IMR-90 (cell line): ENCODE data around the gene NUBP2. TPM values are rescaled to one million over a fixed set of nuclear protein-coding genes. Genes with fewer than 3 reads are reported as not detected.

ENCODE experiments used
- ATAC-seq: fragments of 200-7000 bp; cut with Tn5 transposase; 2 replicates; pipeline ENCODE4 v1.9.1; 2020; ENCODE audit warnings: low read depth, mild to moderate bottlenecking, moderate library complexity
- Bru-seq: library from RNA; stranded (reverse); fragments of 400-500 nt; gene quantifications from one replicate; lab custom pipeline; 2021; lab: Mats Ljungman, UMichigan
- BruChase-seq, 2 experiments: library from RNA; stranded (reverse); fragments of 400-500 nt; gene quantifications; one replicate each; lab custom pipeline; 2021; lab: Mats Ljungman, UMichigan
- BruUV-seq: library from RNA; stranded (reverse); fragments of 400-500 nt; replicated peaks from 2 replicates; lab custom pipeline; 2021; lab: Mats Ljungman, UMichigan
- CTCF ChIA-PET: fragments of 300-600 bp; formaldehyde crosslinking; extraction: SDS; loops from one replicate; lab custom pipeline; 2021; ENCODE audit warnings: antibody characterized with exemption; lab: Yijun Ruan, JAX
- POLR2A ChIA-PET: fragments of 300-600 bp; sonication (Branson Sonifier 250); formaldehyde crosslinking; loops from one replicate; lab custom pipeline; 2022; ENCODE audit warnings: antibody characterized with exemption; ENCODE audit not compliant: unreplicated experiment; lab: Charles Lee
- DNase-seq: peaks from one replicate; pipeline ENCODE4 v3.0.0; 2013
- H2AFZ ChIP-seq: replicated peaks from 2 replicates; pipeline ENCODE3; 2013; ENCODE audit warnings: low read length, mild to moderate bottlenecking; ENCODE audit not compliant: poor library complexity
- H2AK5ac ChIP-seq: 2 replicates; pipeline ENCODE4 v1.6.1; 2013; ENCODE audit warnings: low read depth, low read length, inconsistent platforms
- H2AK9ac ChIP-seq: replicated peaks from 2 replicates; pipeline ENCODE3; 2013; ENCODE audit warnings: mild to moderate bottlenecking, low read depth, low read length, moderate library complexity; ENCODE audit not compliant: poor library complexity
- H2BK120ac ChIP-seq: 2 replicates; pipeline ENCODE4 v1.6.1; 2013; ENCODE audit warnings: low read depth, low read length, inconsistent platforms
- H2BK15ac ChIP-seq: 3 replicates; pipeline ENCODE4 v1.6.1; 2013; ENCODE audit warnings: low read depth, low read length, inconsistent platforms
- H2BK20ac ChIP-seq: 2 replicates; pipeline ENCODE4 v1.6.1; 2013; ENCODE audit warnings: low read depth, mild to moderate bottlenecking, inconsistent platforms, low read length, moderate library complexity
- H2BK5ac ChIP-seq: 2 replicates; pipeline ENCODE4 v1.6.1; 2013; ENCODE audit warnings: mild to moderate bottlenecking, low read depth, low read length, inconsistent platforms; ENCODE audit not compliant: poor library complexity, severe bottlenecking
- H3K14ac ChIP-seq: replicated peaks from 2 replicates; pipeline ENCODE4 v1.6.1; 2013; ENCODE audit warnings: low read depth, low read length, inconsistent platforms
- H3K18ac ChIP-seq: 2 replicates; pipeline ENCODE4 v1.6.1; 2013; ENCODE audit warnings: low read depth, low read length, control low read depth
- H3K23ac ChIP-seq: 2 replicates; pipeline ENCODE4 v1.6.1; 2013; ENCODE audit warnings: low read depth, low read length, inconsistent platforms
- H3K27ac ChIP-seq: 2 replicates; pipeline ENCODE4 v1.5.1; 2013; ENCODE audit warnings: mild to moderate bottlenecking, control low read depth, low read length; ENCODE audit not compliant: insufficient read depth
- H3K27me3 ChIP-seq: 2 replicates; pipeline ENCODE4 v1.6.1; 2013; ENCODE audit warnings: low read length; ENCODE audit not compliant: control insufficient read depth, insufficient read depth
- H3K36me3 ChIP-seq: 2 replicates; pipeline ENCODE4 v1.6.1; 2013; ENCODE audit warnings: low read length, mixed read lengths; ENCODE audit not compliant: control insufficient read depth, insufficient read depth
- H3K4ac ChIP-seq: 2 replicates; pipeline ENCODE4 v1.6.1; 2013; ENCODE audit warnings: low read depth, low read length, inconsistent platforms
- H3K4me1 ChIP-seq: 2 replicates; pipeline ENCODE4 v1.6.1; 2013; ENCODE audit warnings: low read length, mixed read lengths; ENCODE audit not compliant: control insufficient read depth, insufficient read depth
- H3K4me2 ChIP-seq: 2 replicates; pipeline ENCODE4 v1.6.1; 2013; ENCODE audit warnings: low read depth, mild to moderate bottlenecking, control low read depth, low read length, moderate library complexity
- H3K4me3 ChIP-seq: 2 replicates; pipeline ENCODE4 v1.5.1; 2013; ENCODE audit warnings: low read depth, mild to moderate bottlenecking, control low read depth, low read length, moderate library complexity; ENCODE audit not compliant: insufficient read depth
- H3K56ac ChIP-seq: 2 replicates; pipeline ENCODE4 v1.6.1; 2013; ENCODE audit warnings: low read length, inconsistent platforms; ENCODE audit not compliant: insufficient read depth; ENCODE audit errors: extremely low read depth
- H3K79me1 ChIP-seq, 2 experiments: 2 replicates each; pipeline ENCODE4 v1.6.1; 2013; ENCODE audit warnings: low read length in 2 of 2, inconsistent platforms in 1 of 2, low read depth in 1 of 2
- H3K9ac ChIP-seq: 2 replicates; pipeline ENCODE4 v1.6.1; 2013; ENCODE audit warnings: low read depth, low read length, control low read depth
- H3K9me1 ChIP-seq: 2 replicates; pipeline ENCODE4 v1.6.1; 2013; ENCODE audit warnings: low read length, inconsistent platforms; ENCODE audit not compliant: insufficient read depth
- H3K9me3 ChIP-seq: 2 replicates; pipeline ENCODE4 v1.6.1; 2013; ENCODE audit warnings: low read length; ENCODE audit not compliant: control insufficient read depth, insufficient read depth
- H4K20me1 ChIP-seq: 2 replicates; pipeline ENCODE4 v1.6.1; 2013; ENCODE audit warnings: low read length, inconsistent platforms; ENCODE audit not compliant: insufficient read depth
- H4K5ac ChIP-seq: 2 replicates; pipeline ENCODE4 v1.6.1; 2013; ENCODE audit warnings: mild to moderate bottlenecking, low read depth, low read length, control low read depth
- H4K8ac ChIP-seq, 2 experiments: 2 replicates each; pipeline ENCODE4 v1.6.1; 2013; ENCODE audit warnings: low read depth in 2 of 2, low read length in 2 of 2, control low read depth in 1 of 2, inconsistent platforms in 1 of 2
- H4K91ac ChIP-seq: 2 replicates; pipeline ENCODE4 v1.6.1; 2013; ENCODE audit warnings: low read depth, low read length, inconsistent platforms; ENCODE audit not compliant: insufficient read depth
- BHLHE40 ChIP-seq: fragments of 150-350 bp; IDR thresholded peaks from 2 replicates; pipeline ENCODE4 v1.6.1; 2016; ENCODE audit warnings: mild to moderate bottlenecking, low read depth, low read length
- CEBPB ChIP-seq: IDR thresholded peaks from 2 replicates; pipeline ENCODE4 v1.6.1; 2012; ENCODE audit warnings: low read depth, low read length, improper control_type of control experiment
- CTCF ChIP-seq: conservative IDR thresholded peaks from 2 replicates; pipeline ENCODE4 v1.5.1; 2012; ENCODE audit warnings: mild to moderate bottlenecking, low read depth, low read length, improper control_type of control experiment
- FOS ChIP-seq: fragments of 150-350 bp; IDR thresholded peaks from 2 replicates; pipeline ENCODE4 v1.6.1; 2016; ENCODE audit warnings: low read depth, low read length
- MAFK ChIP-seq: IDR thresholded peaks from 2 replicates; pipeline ENCODE4 v1.6.1; 2012; ENCODE audit warnings: low read depth, low read length, improper control_type of control experiment
- MXI1 ChIP-seq: IDR thresholded peaks from 2 replicates; pipeline ENCODE4 v1.6.1; 2012; ENCODE audit warnings: low read depth, mild to moderate bottlenecking, low read length, moderate library complexity, borderline replicate concordance
- RFX5 ChIP-seq: IDR thresholded peaks from 2 replicates; pipeline ENCODE4 v1.8.0; 2012; ENCODE audit warnings: low read depth, mild to moderate bottlenecking, low read length, moderate library complexity
- SMC3 ChIP-seq: fragments of 150-350 bp; IDR thresholded peaks from 2 replicates; pipeline ENCODE4 v1.6.1; 2016; ENCODE audit warnings: low read depth, mild to moderate bottlenecking, antibody characterized with exemption, low read length, moderate library complexity
- WGBS, 2 experiments: methylation state at CpG; one replicate each; pipeline versions ENCODE4 v1.1.5 to v1.1.7; 2013; ENCODE audit warnings: missing lambda C conversion rate in 2 of 2; ENCODE audit not compliant: insufficient read length in 1 of 2; ENCODE audit errors: extremely low coverage in 2 of 2; 5-methylcytosine and 5-hydroxymethylcytosine counted together
- dilution Hi-C: fragments of 300-500 bp; cut with HindIII; formaldehyde crosslinking; loops from one replicate; pipeline ENCODE4 v1.14.3; 2018; ENCODE audit warnings: low sequenced_read_pairs; ENCODE audit not compliant: unreplicated experiment
- in situ Hi-C: fragments of 300-500 bp; cut with MboI; formaldehyde crosslinking; loops from 3 replicates; pipeline ENCODE4 v1.14.3; 2019; ENCODE audit warnings: low sequenced_read_pairs, inconsistent platforms, mixed read lengths
- intact Hi-C: fragments of 100-400 bp; cut with micrococcal nuclease; formaldehyde crosslinking; loops from 2 replicates; pipeline ENCODE4 v1.10.0; 2022
- long read RNA-seq: library from polyadenylated mRNA; unstranded; transcript quantifications from one replicate; pipeline ENCODE4 v2.0.0, GENCODE V29; 2021; ENCODE audit not compliant: unreplicated experiment
- polyA plus RNA-seq, 3 experiments: library from polyadenylated mRNA; depleted of rRNA; stranded (reverse); fragments of >200 nt; gene quantifications; 2 replicates each; pipeline ENCODE4 v1.2.3, GENCODE V29; 2012; ENCODE audit warnings: low replicate concordance in 1 of 3
- total RNA-seq: library from RNA; depleted of rRNA; stranded (reverse); fragments of >200 nt; gene quantifications from 2 replicates; pipeline ENCODE4 v1.2.3, GENCODE V29; 2012; rRNA removed
- TF ChIP-seq, protein P1 (sequence below): fragments of 150-350 bp; IDR thresholded peaks from 2 replicates; pipeline ENCODE4 v1.6.1; 2017; ENCODE audit warnings: mild to moderate bottlenecking, antibody characterized with exemption, low read length, low read depth

The NUBP2 gene
- 51.1 and 131 TPM in 2 replicates for total RNA-seq
- 62.6 and 75.9 TPM in 2 replicates for polyA plus RNA-seq (2012; rRNA removed)
- polyA plus RNA-seq (2012; cell fraction: cytosol; rRNA removed), result 64.6 and 131 TPM in 2 replicates
- 50.7 and 143 TPM in 2 replicates for polyA plus RNA-seq (2012; cell fraction: nucleus; rRNA removed; ENCODE audit: low replicate concordance)
- Bru-seq, nascent RNA, result percentile 57 among the genes with signal in this experiment
- percentile 65 among the genes with signal in this experiment for BruChase-seq, experiment 1, labeled RNA remaining after a 6-hour chase
- BruChase-seq, experiment 2, labeled RNA remaining after a 2-hour chase, result percentile 54 among the genes with signal in this experiment
- long read RNA-seq, transcript NUBP2-201 (7 exons, 1,413 nt), result major isoform, 48 of 96 reads
- long read RNA-seq, transcript NUBP2-215 (6 exons, 1,173 nt), result minor isoform, 19 of 96 reads
- long read RNA-seq, partial matches to known transcripts, result 6 of 96 reads
- long read RNA-seq, other reads (novel, unspliced or antisense), result 18 of 96 reads

DNA sequence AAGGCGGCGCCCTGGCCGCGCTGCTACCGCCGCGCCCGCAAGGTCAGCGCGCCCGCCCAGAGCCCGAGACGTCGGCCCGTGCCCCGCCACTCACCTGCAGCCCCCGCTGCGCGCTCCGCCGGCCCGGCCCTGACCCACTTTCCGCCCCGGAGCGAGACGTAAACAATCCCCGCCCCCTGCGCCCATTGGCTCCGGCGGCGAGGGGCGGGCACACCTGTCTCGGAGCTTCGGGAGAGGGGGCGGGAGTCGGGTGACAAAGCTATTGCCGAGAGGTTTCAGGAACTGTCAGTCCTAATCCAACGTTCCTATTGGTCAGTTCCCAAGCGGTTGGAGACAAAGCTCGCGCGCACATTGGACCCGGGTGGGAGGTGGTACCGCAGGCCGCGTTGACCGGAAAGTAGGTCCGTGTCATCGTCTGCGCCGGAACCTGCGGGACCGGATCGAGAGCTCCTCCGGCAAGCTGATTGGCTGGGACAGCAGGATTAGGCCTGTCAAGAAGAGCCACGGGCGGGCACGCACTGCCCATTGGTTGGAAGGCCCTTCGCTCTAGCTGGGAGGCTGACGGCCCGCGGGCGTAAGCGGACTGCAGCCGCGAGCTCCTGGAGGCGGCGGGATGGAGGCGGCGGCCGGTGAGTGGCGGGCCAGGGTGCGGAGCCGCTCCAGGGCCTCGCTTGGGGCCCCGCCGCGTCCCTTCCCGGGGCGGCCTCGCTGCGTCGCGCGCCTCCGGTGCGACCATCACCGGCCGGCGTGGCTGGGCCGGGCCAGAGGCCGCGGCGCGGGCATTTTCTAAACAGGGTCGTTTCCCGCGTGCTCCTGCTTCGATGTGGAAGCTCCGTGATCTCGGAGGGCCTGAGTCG lies at the start of gene NUBP2, which contains the start of gene SPSB3:
Gene NUBP2, plus strand, starts transcription at position 553 of the 857 bp plus-strand sequence. Its CDS starts 61 bp downstream, at position 614.
Gene SPSB3, minus strand, starts transcription at position 164 of the 857 bp plus-strand sequence. CDS start 1,088 bp downstream, outside the sequence.
- in situ Hi-C loops, result no loop called here
- POLR2A ChIA-PET, result no interaction called here
- H2AK5ac ChIP-seq, result peak within 1 kb of the TSS; percentile 24; the same call in 1 of the 2 replicates
- H3K36me3 ChIP-seq, result peaks cover 29% of the 10 kb centered on the region
- 1% methylated on average over 68 of the region's 102 CpGs; no CpG with 5 or more reads in 1 of the 2 experiments for WGBS, 2 experiments
- H3K27me3 ChIP-seq, result no peaks in the 10 kb centered on the region
- peak within 1 kb of the TSS; percentile 27; the same call in 1 of the 2 replicates for H3K27ac ChIP-seq
- peak within 1 kb of the TSS; percentile 88 for H2AK9ac ChIP-seq
- no peak within 1 kb of the TSS for H2BK20ac ChIP-seq
- peaks cover 3% of the 10 kb centered on the region; the same call in 1 of the 2 replicates for H3K4me1 ChIP-seq
- H3K23ac ChIP-seq, result peak within 1 kb of the TSS; percentile 82
- ATAC-seq, result peak; percentile 91
- peak within 1 kb of the TSS; percentile 88 for H2AFZ ChIP-seq
- peak within 1 kb of the TSS; percentile 7; the same call in 1 of the 2 replicates for H3K4ac ChIP-seq
- H3K14ac ChIP-seq, result peak within 1 kb of the TSS; percentile 52
- peak within 1 kb of the TSS in 1 of 2 experiments; percentile 70; a peak in 1 of 4 replicates for H4K8ac ChIP-seq
- H4K91ac ChIP-seq, result no peak within 1 kb of the TSS
- no peaks in the 10 kb centered on the region for H3K9me3 ChIP-seq
- peaks cover 42% of the 10 kb centered on the region for H4K20me1 ChIP-seq
- no TSS peak for BruUV-seq
- H3K9ac ChIP-seq, result peak within 1 kb of the TSS; percentile 92
- no peak within 1 kb of the TSS for H2BK15ac ChIP-seq
- peaks cover 7% of the 10 kb centered on the region; the same call in 1 of the 2 replicates for H3K9me1 ChIP-seq
- H3K18ac ChIP-seq, result no peak within 1 kb of the TSS
- CTCF ChIA-PET, result interaction anchor here (0.5 to 1.2 kb wide), 4 partner anchors 10 to 140 kb away, joined by 3 to 4 read pairs (median 3); partner anchors contain the start of genes EME2 and MRPS34
- peak within 1 kb of the TSS; percentile 79 for H3K4me3 ChIP-seq
- H4K5ac ChIP-seq, result no peak within 1 kb of the TSS
- DNase-seq, result peak; percentile 100
- H2BK5ac ChIP-seq, result no peak within 1 kb of the TSS
- peak within 1 kb of the TSS; percentile 39; the same call in 1 of the 2 replicates for H3K56ac ChIP-seq
- H3K4me2 ChIP-seq, result peak within 1 kb of the TSS; percentile 92
- intact Hi-C loops, result loop anchor here (5.0 kb wide), 1 partner anchor 45 kb away; the partner anchor contains the start of genes FAHD1 and HAGH
- dilution Hi-C loops, result no loop called here
- peaks cover 17 to 69% of the 10 kb centered on the region in 2 experiments for H3K79me1 ChIP-seq
- no peak within 1 kb of the TSS for H2BK120ac ChIP-seq
- TF ChIP-seq SMC3, result no peak
- TF ChIP-seq CEBPB, result no peak
- TF ChIP-seq CTCF, result no peak
- TF ChIP-seq, protein P1, sequence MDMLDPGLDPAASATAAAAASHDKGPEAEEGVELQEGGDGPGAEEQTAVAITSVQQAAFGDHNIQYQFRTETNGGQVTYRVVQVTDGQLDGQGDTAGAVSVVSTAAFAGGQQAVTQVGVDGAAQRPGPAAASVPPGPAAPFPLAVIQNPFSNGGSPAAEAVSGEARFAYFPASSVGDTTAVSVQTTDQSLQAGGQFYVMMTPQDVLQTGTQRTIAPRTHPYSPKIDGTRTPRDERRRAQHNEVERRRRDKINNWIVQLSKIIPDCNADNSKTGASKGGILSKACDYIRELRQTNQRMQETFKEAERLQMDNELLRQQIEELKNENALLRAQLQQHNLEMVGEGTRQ, result peak; percentile 17; the same call in 1 of the 2 replicates
- no peak; the same call in 1 of the 2 replicates for TF ChIP-seq BHLHE40
- TF ChIP-seq RFX5, result no peak
- peak; percentile 81 for TF ChIP-seq FOS
- TF ChIP-seq MAFK, result no peak
- peak; percentile 79; the same call in 1 of the 2 replicates for TF ChIP-seq MXI1
